ENCODE measurements around the gene DYNC1H1.
A peak's percentile ranks its signal among the peaks of the same experiment; 100 is the strongest.
"Not testable (repeated sequence)": the region's sequence is repeated elsewhere in the genome, so short reads cannot be mapped to it uniquely, and the experiment has no call there.

Gene DYNC1H1

DNA sequence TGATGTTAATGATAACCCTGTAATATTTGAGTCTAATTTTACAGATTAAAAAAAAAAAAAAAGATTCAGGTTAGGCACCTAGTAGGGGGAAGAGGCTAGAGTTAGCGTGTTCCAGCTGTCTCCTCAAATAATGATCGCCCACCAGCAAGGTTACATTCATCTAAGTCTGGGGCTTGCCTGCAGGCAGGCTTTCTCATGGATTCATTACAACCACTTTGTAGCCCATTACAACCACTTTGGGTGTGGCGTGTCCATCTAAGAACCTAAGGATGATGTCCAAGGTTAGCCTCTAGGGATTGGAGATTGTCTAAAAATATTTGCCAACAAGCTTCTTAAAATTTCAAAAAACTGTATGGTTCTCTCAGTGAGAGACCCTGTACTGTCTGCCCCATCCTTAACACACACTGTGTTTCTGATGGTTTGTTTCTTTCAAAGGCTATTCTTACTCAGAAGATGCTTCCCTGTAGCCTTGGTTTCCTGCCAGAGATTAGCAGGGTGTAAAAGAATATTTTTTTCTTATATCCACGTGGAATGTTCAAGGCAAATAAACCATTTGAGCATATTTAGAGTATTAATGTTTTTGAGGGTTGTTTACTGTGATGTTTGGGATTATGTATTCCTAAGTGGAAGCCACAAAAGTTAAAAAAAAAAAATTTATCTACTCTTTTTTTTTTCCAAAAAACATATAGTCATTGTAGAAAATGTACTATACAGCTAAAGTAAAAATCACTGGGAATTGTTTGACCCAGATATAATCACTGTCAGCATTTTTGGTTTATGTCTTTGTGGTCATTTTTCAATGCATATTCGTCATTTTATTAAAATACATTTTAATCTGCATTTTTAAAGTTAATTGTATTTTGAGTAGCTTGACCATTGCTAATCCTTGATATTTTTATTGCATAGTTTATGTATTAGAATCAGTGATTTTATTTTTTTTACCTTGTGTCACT is 1.7 kb downstream of the DYNC1H1 start:
- DNase-seq: no peak

DNA sequence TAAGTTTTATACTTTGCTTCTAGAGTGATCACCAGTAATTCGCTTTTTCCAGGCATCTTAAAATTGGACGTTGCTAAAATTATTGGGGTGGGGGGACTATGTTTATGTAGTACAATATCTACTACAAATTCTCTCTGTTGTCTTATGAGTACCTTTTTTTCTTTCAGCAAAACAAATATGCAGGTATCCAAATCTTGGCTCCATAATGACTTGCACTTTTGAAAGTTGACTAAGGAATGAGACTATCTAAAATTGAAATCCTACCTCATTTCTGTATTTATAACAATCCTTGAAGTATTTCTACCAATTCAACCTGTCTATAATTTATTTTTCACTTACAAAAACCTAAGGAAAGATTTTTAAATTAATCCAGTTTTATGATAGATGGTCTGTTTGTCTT is 2.4 kb downstream of the DYNC1H1 start:
- DNase-seq: no peak

DNA sequence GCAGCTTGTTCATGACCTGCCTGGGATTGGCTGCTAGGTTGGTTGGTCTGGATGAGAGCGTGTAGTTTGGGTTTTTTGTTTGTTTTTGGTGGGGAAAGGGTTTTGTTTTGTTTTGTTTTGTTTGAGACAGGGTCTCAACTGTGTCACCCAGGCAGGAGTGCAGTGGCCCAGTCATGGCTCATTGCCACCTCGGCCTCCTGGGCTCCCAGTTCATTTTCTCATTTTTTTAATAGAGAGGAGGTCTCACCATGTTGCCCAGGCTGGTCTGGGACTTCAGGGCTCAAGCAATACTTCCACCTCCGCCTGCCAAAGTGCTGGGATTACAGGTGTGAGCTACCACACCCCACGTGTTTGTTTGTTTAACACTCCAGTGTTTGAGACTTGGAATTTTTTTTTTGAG is 3.8 kb downstream of the DYNC1H1 start:
- DNase-seq: no peak

DNA sequence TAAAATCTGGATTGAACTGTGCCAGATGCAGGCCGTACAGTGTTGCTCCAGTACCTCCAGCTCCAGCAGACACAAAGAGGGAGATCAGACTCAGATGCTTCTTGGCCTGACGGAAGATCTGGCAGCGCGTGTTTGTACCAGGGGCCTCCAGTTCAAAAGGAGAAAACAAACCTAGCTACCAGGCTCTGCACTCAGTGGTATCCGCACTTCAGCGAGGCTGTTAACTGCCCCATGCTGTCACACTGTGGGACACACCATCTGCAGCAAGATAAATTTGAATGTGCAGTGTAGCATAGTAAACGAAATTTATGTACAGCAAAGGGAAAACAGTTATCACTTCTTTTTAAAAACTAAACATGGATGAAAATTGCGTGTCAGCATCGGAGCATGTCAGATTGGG is 5.1 kb downstream of the DYNC1H1 start:
- no peak for DNase-seq

DNA sequence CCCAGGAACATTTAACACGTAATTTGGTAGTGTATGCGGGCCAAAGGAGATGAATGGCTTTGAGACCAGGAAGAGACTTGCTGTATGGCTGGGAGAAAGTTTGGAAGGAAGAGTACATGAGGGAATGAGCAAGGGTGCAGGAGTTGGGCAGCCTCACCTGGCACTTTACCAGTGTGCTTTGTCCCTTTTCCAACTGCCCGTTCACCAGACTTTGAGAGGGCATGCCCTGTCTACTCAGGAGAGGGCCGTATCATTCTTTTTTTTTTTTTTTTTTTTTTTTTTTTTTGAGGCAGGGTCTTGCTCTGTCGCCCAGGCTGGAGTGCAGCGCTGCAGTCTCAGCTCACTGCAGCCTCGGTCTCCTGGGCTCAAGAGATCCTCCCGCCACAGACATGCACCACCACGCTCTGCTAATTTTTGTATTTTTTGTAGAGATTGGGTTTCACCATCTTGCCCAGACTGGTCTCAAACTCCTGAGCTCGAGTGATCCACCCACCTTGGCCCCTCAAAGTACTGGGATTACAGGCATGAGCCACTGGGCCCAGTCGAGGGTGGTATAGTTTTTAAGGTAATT is 6.5 kb downstream of the DYNC1H1 start:
- no peak for DNase-seq

DNA sequence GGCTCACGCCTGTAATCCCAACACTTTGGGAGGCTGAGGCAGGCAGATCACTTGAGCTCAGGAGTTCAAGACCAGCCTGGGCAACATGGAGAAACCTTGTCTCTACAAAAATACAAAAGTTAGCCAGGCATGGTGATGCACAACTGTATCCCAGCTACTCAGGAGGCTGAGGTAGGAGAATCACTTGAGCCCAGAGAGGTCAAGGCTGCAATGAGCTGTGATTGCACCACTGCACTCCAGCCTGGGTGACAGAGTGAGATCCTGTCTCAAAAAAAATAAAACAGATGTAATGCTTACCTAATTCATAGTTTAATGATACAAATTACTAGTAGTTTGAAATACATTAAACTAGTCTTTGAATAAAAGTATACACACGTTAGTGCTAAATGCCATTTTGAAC is 7.1 kb downstream of the DYNC1H1 start:
- not testable (repeated sequence) for DNase-seq

DNA sequence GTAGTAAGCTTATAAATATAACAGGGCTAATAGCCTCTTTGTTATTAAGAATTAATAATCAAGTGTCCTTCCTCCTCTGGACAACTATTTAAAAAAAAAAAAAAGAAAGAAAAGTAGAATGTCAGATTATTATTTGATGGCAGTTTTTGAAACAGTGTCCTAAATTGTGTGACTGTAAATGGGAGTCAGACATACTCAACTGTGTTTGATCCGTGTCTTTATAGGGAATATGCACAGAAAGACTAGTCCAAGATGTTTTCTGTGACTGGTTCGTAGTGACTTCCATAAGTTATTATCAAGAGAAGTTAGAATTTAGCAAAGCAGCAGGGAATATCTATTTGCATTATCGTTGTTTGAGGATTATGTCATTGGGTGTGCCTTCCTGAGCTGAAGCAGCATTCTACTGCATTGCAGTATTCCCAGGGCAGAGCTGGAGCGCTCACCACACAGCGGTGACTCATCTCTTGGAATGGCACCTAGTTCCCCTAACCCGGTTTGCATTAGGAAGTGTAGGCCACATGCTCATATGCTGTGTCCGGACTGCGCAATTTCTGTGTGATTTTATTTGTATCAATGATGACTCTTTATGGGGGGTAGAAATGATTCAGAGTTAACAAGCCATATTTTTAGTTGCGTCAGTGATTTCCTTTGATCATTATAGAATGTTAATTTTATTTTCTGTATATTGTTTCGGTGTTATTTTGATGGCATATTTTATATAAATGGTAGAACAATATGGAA is 7.9 kb downstream of the DYNC1H1 start:
- peak; percentile 32 for DNase-seq

DNA sequence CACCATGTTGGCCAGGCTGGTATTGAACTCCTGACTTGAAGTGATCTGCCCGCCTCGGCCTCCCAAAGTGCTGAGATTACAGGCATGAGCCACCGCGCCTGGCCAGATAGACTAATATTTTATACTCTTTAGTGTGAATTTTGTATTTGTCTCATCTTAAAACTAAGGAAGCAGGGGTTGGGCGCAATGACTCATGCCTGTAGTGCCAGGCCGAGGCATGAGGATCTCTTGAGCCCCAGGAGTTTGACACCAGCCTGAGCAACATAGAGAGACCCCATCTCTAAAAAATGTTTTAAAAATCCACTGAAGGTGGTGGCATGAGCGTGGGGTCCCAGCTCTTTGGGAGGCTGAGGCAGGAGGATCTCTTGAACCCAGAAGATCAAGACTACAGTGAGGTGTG is 9.0 kb downstream of the DYNC1H1 start:
- DNase-seq: no peak

DNA sequence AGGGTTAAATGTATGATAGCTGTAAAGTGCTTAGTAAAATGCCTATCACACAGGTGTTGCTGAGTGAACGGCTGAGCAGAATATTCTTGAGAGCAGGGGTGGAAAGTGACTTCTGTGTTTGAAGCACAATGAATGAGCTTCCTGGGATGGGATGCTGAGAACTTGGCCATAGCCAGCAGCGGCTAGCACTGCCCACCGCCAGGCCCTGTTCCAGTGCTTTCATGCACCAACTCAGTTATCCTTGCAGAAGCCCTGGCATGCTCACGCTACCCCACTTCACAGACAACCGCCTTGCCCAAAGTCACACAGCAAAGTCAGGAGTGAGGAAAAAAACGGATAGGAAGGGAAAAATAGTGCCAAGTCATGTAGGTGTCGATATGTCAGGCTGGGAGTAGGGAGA is 10.9 kb downstream of the DYNC1H1 start:
- no peak for DNase-seq

DNA sequence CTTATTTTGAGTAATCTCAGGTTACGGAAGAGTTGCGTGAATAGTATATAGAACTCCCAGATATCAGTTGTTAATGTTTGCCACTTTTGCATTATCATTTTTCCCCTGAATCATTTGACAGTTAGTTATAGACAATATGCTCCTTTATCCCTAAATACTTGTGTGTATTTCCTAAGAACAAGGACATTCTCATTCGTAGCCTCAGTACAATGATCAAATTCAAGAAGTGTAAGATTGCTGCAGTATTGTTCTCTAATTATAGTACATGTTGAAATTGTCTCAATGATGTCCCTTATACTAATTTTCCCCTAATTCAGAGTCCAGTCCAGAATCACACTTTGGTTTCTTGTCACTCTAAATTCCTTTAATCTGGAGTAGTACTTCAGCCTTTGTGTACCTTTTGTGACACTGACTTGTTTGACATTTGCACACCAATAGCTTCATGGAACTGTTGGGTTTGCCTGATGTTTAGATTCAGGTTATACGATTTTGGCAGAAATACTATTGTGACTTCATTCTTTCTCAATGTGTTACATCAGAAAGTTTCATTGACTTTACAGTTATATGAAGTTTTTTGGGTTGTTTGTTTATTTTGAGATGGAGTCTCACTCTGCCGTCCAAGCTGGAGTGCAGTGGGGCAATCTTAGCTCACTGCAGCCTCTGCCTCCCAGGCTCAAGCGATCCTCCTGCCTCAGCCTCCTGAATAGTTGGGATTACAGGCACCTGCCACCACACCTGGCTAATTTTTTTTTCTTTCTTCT is 13.1 kb downstream of the DYNC1H1 start:
- no peak for DNase-seq

DNA sequence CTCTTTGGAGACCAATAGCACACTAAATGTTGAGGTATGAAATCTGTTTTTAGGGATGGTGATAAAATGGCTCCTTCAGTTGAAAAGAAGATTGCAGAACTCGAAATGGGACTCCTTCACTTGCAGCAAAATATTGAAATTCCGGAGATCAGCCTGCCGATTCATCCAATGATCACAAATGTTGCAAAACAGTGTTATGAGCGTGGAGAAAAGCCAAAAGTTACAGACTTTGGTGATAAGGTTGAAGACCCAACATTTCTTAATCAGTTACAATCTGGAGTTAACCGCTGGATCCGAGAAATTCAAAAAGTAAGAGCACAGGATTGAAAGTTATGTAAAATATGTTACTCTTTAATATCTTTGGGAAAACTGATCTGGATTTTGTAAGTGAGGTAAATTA is 15.3 kb downstream of the DYNC1H1 start:
- DNase-seq: no peak

DNA sequence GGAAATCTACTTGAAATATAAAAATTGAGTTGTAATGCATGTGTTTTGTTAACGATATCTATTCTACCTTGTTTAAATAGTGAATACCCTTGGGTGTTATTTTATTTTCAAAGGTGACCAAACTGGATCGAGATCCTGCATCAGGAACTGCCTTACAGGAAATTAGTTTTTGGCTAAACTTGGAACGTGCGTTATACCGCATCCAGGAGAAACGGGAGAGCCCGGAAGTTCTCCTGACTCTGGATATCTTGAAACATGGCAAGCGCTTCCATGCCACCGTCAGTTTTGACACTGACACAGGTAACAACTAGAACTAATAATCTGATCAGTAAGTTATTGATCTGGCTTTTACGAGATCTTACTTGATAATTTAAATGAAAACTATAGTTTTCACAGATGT is 15.9 kb downstream of the DYNC1H1 start:
- no peak for DNase-seq

DNA sequence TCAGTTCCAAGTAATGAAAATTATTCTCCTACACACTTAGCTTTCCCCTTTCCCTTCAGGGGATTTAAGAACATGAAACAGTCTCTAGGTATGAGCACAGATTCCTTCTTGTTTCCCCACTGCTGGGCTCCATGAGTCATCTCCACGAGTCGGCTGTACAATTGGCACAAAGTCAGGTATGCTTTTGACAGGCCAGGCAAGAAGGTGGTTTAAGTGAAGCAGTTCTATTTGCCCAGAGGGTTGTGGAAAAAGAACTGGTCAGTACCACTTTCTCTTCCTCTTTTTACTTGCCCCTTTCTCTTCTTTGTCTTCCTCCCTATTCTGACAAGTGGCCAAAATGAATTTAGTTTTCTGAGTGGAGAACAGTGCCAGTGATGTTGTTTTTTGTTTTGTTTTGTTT is 16.3 kb downstream of the DYNC1H1 start:
- DNase-seq: no peak

DNA sequence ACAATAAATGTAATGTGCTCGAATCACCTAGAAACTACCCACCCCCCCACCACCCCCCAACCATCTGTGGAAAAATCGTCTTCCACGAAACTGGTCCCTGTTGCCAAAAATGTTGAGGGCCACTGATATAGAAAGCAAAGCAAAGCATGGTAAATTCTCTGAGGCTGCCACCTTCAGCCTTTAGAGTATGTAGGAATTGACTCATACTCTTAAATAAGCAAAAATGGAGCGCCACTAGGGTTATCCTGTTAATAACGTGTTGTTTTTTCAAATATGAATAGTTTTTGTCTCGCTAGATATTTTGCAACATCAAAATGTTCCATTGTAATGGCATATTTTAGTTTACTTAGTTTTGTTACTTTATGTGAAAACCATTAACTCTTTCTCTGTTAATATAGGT is 18.2 kb downstream of the DYNC1H1 start:
- no peak for DNase-seq

DNA sequence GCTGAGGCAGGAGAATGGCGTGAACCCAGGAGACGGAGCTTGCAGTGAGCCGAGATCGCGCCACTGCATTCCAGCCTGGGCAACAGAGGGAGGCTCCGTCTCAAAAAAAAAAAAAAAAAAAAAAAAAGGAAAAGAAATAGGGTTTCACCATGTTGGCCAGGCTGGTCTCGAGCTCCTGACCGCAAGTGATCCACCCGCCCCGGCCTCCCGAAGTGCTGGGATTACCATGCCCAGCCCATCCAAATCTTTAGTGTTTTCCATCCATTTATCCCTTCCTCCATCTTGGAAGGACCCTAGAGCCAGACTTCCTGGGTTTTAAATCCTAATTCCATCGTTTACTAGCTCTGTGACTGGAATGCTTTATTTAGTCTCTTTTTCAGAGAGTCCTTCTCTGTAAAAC is 20.5 kb downstream of the DYNC1H1 start:
- DNase-seq: not testable (repeated sequence)

DNA sequence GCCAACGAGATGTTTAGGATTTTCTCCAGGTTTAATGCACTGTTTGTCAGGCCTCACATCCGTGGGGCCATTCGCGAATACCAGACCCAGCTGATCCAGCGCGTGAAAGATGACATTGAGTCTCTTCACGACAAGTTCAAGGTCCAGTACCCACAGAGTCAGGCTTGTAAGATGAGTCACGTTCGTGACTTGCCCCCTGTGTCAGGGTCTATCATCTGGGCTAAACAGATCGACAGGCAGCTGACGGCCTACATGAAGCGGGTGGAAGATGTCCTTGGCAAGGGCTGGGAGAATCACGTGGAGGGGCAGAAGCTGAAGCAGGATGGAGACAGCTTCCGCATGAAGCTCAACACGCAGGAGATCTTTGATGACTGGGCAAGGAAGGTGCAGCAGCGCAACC is 21.6 kb downstream of the DYNC1H1 start:
- no peak for DNase-seq

DNA sequence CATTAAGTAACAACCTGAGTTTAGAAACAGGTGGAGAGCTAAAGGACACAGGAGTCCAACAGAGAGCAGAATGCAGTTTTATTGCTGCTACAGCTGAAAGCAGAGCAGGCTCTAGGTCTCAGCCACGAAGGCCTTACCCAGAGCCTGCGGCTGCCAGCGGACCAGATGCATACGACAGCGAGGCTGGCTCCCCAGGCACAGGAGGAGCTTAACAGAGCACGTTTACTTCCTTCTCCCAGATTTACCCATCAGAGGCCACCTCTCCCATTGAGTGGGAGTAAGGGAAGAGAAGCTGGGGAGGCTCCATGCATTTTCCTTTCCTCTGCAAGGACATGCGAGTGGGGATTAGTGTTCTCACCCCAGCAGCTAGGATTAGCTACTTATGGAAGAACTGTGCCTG is 22.6 kb downstream of the DYNC1H1 start:
- DNase-seq: no peak

DNA sequence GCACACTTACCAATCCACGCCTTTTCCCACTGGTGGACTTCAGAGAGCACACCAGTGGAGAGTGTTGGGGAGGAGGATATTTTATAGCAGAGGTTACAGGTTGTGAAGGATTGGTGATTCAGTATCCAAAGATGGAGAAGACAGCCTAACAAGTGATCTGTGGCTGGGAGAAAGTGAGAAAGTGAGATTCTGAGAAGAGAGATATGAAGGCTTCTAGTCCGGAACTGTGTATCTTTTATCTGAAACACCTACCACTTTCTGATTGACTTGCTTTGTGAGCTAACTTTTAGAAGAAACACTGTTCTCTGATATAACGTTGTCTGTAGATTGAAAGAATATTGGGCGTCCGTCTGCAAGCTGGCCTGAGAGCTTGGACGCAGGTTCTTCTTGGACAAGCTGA is 24.0 kb downstream of the DYNC1H1 start:
- DNase-seq: no peak

DNA sequence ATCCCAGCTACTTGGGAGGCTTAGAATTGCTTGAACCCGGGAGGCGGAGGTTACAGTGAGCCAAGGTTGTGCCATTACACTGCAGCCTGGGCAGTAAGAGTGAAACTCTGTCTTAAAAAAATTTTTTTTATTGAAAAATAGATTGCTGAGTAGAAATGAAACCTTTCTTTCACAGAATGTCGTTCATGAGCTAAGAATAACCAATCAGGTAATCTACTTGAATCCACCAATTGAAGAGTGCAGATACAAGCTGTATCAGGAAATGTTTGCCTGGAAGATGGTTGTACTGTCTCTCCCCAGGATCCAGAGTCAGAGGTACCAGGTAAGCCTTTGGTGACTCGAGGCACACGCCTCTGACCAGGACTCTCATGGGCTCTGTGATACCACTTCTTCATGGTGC is 27.0 kb downstream of the DYNC1H1 start:
- no peak for DNase-seq

DNA sequence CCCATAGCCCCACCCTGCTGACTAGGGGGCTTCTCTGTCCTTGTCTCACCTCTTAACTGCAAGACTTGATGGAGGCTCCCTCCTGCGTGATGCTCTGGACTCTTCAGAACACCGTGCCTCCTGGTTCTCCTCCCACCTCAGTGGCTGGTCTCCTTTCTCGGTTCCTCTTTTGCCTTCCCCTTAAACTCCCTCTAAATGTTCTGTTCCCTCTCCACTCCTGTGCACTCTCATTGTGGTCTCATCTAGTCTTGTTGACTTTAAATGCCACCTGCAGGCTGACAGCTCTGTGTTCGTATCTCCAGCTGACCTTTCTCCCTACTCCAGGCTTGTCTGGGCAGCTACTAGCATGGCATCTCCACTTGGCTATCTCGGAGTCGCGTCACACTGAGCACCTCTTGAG is 28.3 kb downstream of the DYNC1H1 start:
- no peak for DNase-seq

DNA sequence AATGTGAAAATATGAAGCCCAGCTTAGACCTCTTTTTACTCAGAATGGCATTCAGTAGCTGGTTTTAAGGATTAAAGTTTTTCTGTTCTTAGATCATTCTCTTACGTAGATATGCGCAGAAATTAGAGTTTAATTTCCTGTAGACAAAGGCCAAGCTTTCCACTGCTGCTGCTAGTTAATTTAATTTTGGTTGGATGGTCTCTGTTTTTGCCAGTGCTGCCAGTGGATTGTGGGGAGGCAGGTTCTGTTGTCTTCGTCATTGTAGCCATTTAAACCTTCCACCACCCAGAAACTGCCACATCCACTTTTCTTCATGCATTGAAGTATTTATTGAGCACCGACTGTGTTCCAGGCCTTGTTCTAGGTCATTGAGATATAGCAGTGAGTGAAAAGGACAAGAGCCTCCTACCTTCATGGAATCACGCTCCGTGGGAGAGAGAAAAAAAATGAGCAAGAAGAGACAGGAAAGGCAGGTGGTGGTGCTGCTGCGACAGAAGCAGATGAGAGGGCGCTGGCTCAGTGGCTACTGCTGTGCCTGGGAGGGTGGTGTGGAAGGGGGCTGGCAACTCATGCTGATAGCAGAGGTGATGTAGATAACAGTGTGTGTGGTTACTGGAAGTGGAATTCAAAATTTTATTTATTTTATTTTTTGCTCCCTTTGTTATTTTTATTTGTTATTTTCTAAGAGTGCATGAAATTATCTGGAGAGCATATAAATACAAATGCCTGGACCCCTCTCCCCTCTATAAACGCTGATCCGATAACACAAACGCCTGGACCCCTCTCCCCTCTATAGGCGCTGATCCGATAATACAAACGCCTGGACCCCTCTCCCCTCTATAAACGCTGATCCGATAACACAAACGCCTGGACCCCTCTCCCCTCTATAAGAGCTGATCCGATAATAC is 33.3 kb downstream of the DYNC1H1 start:
- no peak for DNase-seq

DNA sequence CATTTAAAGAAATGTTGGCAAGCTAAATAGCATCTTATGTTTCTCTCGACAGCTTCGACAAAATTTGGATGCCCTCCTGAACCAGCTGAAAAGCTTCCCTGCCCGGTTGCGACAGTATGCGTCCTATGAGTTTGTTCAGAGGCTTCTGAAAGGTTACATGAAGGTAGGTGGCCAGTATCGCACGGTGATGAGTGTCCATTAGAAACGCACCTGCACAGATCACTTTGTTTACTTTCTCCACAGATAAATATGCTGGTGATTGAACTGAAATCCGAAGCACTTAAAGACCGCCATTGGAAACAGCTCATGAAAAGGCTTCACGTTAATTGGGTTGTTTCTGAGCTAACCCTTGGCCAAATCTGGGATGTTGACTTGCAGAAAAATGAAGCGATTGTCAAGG is 36.5 kb downstream of the DYNC1H1 start:
- DNase-seq: no peak

Data from NCI-H2107 (cell line).